HCT116 (cell line): Measurements from ENCODE around the gene PRKACA.
"Not testable (repeated sequence)": the region's sequence is repeated elsewhere in the genome, so short reads cannot be mapped to it uniquely, and the experiment has no call there.

Source experiments
- CEBPB ChIP-seq: IDR thresholded peaks from 2 replicates; pipeline ENCODE4 v1.6.1; 2012; ENCODE audit warnings: low read depth
- EZH2 ChIP-seq: fragments of 200-600 bp; sonication (generic); IDR thresholded peaks from 2 replicates; pipeline ENCODE4 v1.6.1; 2017; ENCODE audit warnings: antibody characterized with exemption, mixed run types
- FOSL1 ChIP-seq: IDR thresholded peaks from 2 replicates; pipeline ENCODE4 v1.6.1; 2012; ENCODE audit warnings: low read depth
- POLR2A ChIP-seq: IDR thresholded peaks from 2 replicates; pipeline ENCODE4 v1.7.0; 2011; ENCODE audit warnings: borderline replicate concordance; ENCODE audit not compliant: insufficient read depth, insufficient read length; ENCODE audit errors: extremely low read depth
- POLR2AphosphoS5 ChIP-seq: IDR thresholded peaks from 2 replicates; pipeline ENCODE4 v1.6.1; 2011; ENCODE audit warnings: mild to moderate bottlenecking, low read depth, low read length, moderate library complexity
- TCF7L2 ChIP-seq: IDR thresholded peaks from 2 replicates; pipeline ENCODE4 v1.7.0; 2011; ENCODE audit warnings: borderline replicate concordance, inconsistent platforms; ENCODE audit not compliant: insufficient read depth, insufficient read length; ENCODE audit errors: extremely low read depth
- YY1 ChIP-seq: IDR thresholded peaks from 2 replicates; pipeline ENCODE4 v1.6.1; 2011; ENCODE audit warnings: low read length, low read depth, moderate library complexity, mild to moderate bottlenecking; ENCODE audit not compliant: insufficient replicate concordance; ENCODE audit errors: extremely low read depth
- ZFX ChIP-seq: fragments of 450-650 bp; IDR thresholded peaks from 2 replicates; pipeline ENCODE4 v1.6.1; 2017
- TF ChIP-seq, protein P1 (sequence below), 3 experiments: fragments of 200-600 bp in 1 of 3; sonication (generic) in 1 of 3; IDR thresholded peaks in 2 of 3; conservative IDR thresholded peaks in 1 of 3; 2 replicates each; pipeline ENCODE4 v1.5.1; 2012 to 2017; ENCODE audit warnings: low read depth in 2 of 3, low read length in 2 of 3, antibody characterized with exemption in 1 of 3, borderline replicate concordance in 1 of 3, control low read depth in 1 of 3, mild to moderate bottlenecking in 1 of 3, mixed read lengths in 1 of 3, mixed run types in 1 of 3, moderate library complexity in 1 of 3; ENCODE audit not compliant: insufficient read depth in 1 of 3

GRCh38 chr19:14050961-14051360, 66.6 kb downstream of the PRKACA start:
- TF ChIP-seq YY1, TCF7L2, ZFX, POLR2AphosphoS5, POLR2A, EZH2, FOSL1, CEBPB: not testable (repeated sequence)
- TF ChIP-seq, protein P1, sequence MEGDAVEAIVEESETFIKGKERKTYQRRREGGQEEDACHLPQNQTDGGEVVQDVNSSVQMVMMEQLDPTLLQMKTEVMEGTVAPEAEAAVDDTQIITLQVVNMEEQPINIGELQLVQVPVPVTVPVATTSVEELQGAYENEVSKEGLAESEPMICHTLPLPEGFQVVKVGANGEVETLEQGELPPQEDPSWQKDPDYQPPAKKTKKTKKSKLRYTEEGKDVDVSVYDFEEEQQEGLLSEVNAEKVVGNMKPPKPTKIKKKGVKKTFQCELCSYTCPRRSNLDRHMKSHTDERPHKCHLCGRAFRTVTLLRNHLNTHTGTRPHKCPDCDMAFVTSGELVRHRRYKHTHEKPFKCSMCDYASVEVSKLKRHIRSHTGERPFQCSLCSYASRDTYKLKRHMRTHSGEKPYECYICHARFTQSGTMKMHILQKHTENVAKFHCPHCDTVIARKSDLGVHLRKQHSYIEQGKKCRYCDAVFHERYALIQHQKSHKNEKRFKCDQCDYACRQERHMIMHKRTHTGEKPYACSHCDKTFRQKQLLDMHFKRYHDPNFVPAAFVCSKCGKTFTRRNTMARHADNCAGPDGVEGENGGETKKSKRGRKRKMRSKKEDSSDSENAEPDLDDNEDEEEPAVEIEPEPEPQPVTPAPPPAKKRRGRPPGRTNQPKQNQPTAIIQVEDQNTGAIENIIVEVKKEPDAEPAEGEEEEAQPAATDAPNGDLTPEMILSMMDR (IDR thresholded peaks at IDR 0.05 in 2 of 3, conservative IDR thresholded peaks at IDR 0.05 in 1 of 3; ENCODE audit: borderline replicate concordance in 1 of 3, insufficient read depth in 1 of 3, low read depth in 2 of 3, low read length in 2 of 3) = not testable (repeated sequence)
